Measurements from ENCODE around the gene STK32B.

DNA sequence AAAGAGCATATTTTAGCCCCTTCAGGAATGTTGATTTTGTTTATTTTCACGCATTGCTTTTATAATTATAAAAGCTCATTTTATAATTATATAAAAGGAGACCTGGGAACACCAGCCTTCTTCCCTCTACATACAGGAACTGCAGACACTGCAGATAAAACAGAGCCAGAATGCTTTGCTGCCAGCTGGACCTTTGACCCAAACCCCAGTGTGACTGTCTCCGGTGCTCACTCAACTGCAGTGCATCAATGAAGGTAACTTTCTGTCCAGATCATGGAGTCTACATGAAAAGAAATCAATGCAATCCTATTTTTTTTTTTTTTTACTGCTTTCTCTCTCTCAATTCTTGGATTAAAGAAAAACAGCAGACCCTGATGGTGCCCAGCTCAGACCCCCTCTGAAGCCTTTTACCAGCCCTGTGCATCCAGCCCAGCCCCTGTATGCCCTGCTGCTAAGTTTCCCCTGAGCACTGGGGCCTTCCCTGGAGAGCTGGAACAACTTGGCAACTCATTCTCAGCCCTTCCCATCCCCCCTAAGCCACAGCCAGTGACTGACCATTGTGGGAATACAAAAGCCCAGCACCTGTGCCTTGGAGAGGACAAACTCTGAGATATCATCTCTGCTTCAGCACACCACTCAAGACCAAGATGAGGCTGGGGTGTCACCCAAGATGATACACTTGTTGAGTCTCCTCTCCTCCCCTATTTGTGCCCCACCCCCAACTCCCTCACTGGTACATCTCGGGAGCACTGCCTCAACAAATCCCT is 475.0 kb downstream of the STK32B start:
- TF ChIP-seq GATA1 (IDR thresholded peaks at IDR 0.05; ENCODE audit: low read depth, low read length) (no peak), POLR2A (IDR thresholded peaks at IDR 0.05; ENCODE audit: low read length) (no peak)
